ENCODE data around the gene RUNDC1.

DNA sequence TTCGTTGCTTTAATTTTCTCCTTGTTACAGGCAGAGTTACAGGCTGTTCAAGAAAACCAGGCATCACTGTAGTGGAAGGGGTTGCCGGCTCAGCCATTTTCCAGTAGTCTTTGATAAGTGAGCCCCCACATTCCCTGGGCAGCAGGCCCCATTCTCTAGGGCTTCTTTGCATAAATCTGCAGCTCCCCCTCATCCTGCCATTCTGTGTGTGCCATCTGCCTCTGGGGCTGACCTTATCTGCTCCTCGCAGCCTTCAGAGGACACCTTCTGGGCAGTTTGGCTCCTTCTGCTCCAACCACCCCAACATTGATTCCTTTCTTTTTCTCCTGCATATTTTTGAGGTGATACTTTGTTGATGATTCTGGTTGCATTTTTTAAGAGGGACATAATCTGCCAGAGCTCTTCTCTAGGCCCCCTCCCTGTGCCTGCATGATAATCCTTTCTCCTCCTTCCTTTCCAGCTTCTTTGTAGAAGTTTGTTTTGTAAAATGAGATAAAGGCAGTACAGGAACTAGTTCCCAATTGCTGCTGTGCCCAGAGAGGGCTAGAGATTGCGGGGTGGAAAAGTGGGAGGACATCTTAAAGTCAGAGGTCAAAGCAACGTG lies 61.8 kb downstream of the RUNDC1 start:
- TF ChIP-seq SIN3A (conservative IDR thresholded peaks at IDR 0.05 in 1 of 2, IDR thresholded peaks at IDR 0.05 in 1 of 2; ENCODE audit: low read depth in 1 of 2, low read length in 2 of 2): no peak
- TF ChIP-seq CTCF (IDR thresholded peaks at IDR 0.05; ENCODE audit: control extremely low read depth in 1 of 3, insufficient read depth in 1 of 3, low read depth in 1 of 3, low read length in 3 of 3): no peak
